ENCODE measurements around the gene ZNF236.

ZNF236 gene

GRCh38 chr18:76948345-76948744 is 126.0 kb downstream of the ZNF236 start:
- no peak for TF ChIP-seq CTCF (conservative IDR thresholded peaks at IDR 0.05; ENCODE audit: control insufficient read depth, insufficient read depth, low read depth, low read length)
- no peak overlapping the region for H3K4me3 ChIP-seq (ENCODE audit: control insufficient read depth, low read depth, low read length)
- DNase-seq (ENCODE audit: low read depth), result no peak

- no peak for TF ChIP-seq CTCF (conservative IDR thresholded peaks at IDR 0.05; ENCODE audit: control insufficient read depth, insufficient read depth, low read depth, low read length)
These were observed 129.3 kb downstream of the ZNF236 start for GRCh38 chr18:76951456-76952247.

GRCh38 chr18:76952747-76953146 is 130.4 kb downstream of the ZNF236 start:
- no peak overlapping the region for H3K4me3 ChIP-seq (ENCODE audit: control insufficient read depth, low read depth, low read length)
- TF ChIP-seq CTCF (conservative IDR thresholded peaks at IDR 0.05; ENCODE audit: control insufficient read depth, insufficient read depth, low read depth, low read length), result no peak
- no peak for DNase-seq (ENCODE audit: low read depth)

More at GRCh38 chr18:76951456-76952247, 129.3 kb downstream of the ZNF236 start:
- DNase-seq (ENCODE audit: low read depth), result no peak
- H3K4me3 ChIP-seq (ENCODE audit: control insufficient read depth, low read depth, low read length), result no peak overlapping the region

GRCh38 chr18:76953156-76953555 is 130.8 kb downstream of the ZNF236 start:
- no peak for TF ChIP-seq CTCF (conservative IDR thresholded peaks at IDR 0.05; ENCODE audit: control insufficient read depth, insufficient read depth, low read depth, low read length)
- DNase-seq (ENCODE audit: low read depth), result no peak
- H3K4me3 ChIP-seq (ENCODE audit: control insufficient read depth, low read depth, low read length), result no peak overlapping the region

GRCh38 chr18:76953583-76954233 is 131.4 kb downstream of the ZNF236 start:
- no peak for TF ChIP-seq CTCF (conservative IDR thresholded peaks at IDR 0.05; ENCODE audit: control insufficient read depth, insufficient read depth, low read depth, low read length)
- no peak overlapping the region for H3K4me3 ChIP-seq (ENCODE audit: control insufficient read depth, low read depth, low read length)
- no peak for DNase-seq (ENCODE audit: low read depth)

- no peak for TF ChIP-seq CTCF (conservative IDR thresholded peaks at IDR 0.05; ENCODE audit: control insufficient read depth, insufficient read depth, low read depth, low read length)
- H3K4me3 ChIP-seq (ENCODE audit: control insufficient read depth, low read depth, low read length), result no peak overlapping the region
- no peak for DNase-seq (ENCODE audit: low read depth)
These were observed 133.3 kb downstream of the ZNF236 start for GRCh38 chr18:76955524-76956170.
